Keratinocyte (primary cell): Measurements from ENCODE around the gene PEX11G.

Experiments
- EZH2 ChIP-seq: IDR thresholded peaks from one replicate; pipeline ENCODE4 v1.6.1; 2012; ENCODE audit warnings: inconsistent platforms, mild to moderate bottlenecking, low read length, moderate library complexity
- TF ChIP-seq, protein P1 (sequence below), 3 experiments: IDR thresholded peaks in 1 of 3; conservative IDR thresholded peaks in 1 of 3; optimal IDR thresholded peaks in 1 of 3; 2 replicates in 2 of 3; 3 replicates in 1 of 3; pipeline versions ENCODE3 to v1.5.1; 2011; ENCODE audit warnings: low read length in 3 of 3, mild to moderate bottlenecking in 3 of 3, moderate library complexity in 2 of 3, control low read depth in 1 of 3, inconsistent platforms in 1 of 3; ENCODE audit not compliant: insufficient read depth in 2 of 3; ENCODE audit errors: extremely low read depth in 1 of 3

DNA sequence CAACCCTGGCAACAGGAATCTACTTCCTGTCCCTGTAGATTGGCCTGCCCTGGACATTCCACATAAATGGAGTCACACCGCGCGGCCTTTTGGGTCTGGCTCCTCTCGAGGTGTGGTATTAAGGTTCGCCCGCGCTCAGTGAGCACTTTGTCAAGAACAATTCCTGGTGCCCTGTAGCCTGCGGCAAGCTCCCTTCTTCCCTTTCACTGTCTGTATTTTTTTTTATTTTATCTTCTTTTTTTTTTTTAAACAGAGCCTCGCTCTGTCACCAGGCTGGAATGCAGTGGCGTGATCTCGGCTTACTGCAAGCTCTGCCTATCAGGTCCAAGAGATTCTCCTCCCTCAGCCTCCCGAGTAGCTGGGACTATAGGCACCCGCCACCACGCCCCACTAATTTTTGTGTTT, 28.3 kb downstream of the PEX11G start:
- TF ChIP-seq, protein P1, sequence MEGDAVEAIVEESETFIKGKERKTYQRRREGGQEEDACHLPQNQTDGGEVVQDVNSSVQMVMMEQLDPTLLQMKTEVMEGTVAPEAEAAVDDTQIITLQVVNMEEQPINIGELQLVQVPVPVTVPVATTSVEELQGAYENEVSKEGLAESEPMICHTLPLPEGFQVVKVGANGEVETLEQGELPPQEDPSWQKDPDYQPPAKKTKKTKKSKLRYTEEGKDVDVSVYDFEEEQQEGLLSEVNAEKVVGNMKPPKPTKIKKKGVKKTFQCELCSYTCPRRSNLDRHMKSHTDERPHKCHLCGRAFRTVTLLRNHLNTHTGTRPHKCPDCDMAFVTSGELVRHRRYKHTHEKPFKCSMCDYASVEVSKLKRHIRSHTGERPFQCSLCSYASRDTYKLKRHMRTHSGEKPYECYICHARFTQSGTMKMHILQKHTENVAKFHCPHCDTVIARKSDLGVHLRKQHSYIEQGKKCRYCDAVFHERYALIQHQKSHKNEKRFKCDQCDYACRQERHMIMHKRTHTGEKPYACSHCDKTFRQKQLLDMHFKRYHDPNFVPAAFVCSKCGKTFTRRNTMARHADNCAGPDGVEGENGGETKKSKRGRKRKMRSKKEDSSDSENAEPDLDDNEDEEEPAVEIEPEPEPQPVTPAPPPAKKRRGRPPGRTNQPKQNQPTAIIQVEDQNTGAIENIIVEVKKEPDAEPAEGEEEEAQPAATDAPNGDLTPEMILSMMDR (optimal IDR thresholded peaks at IDR 0.05 in 1 of 3, IDR thresholded peaks at IDR 0.05 in 1 of 3, conservative IDR thresholded peaks at IDR 0.05 in 1 of 3; ENCODE audit: extremely low read depth in 1 of 3, insufficient read depth in 2 of 3, low read length in 3 of 3) = no peak
- no peak for TF ChIP-seq EZH2
